HCT116 (cell line): ENCODE data around the gene GABRR3. TPM values are rescaled to one million over a fixed set of nuclear protein-coding genes. Genes with fewer than 3 reads are reported as not detected.

ENCODE experiments used
- ATAC-seq: fragments of 200-7000 bp; cut with Tn5 transposase; 2 replicates; pipeline ENCODE4 v1.9.1; 2020; ENCODE audit warnings: mild to moderate bottlenecking, moderate library complexity
- Bru-seq: library from RNA; stranded (reverse); fragments of 400-500 nt; gene quantifications from one replicate; lab custom pipeline; 2021; lab: Mats Ljungman, UMichigan
- BruChase-seq, 2 experiments: library from RNA; stranded (reverse); fragments of 400-500 nt; gene quantifications; one replicate each; lab custom pipeline; 2021; lab: Mats Ljungman, UMichigan
- BruUV-seq: library from RNA; stranded (reverse); fragments of 400-500 nt; replicated peaks from 2 replicates; lab custom pipeline; 2021; lab: Mats Ljungman, UMichigan
- CTCF ChIA-PET: fragments of 300-600 bp; sonication (Branson Sonifier 250); formaldehyde crosslinking; loops from one replicate; lab custom pipeline; 2021; ENCODE audit warnings: antibody characterized with exemption; lab: Charles Lee
- POLR2A ChIA-PET: fragments of 300-600, 350-600 bp; sonication (Branson Sonifier 250); formaldehyde crosslinking; loops from one replicate; lab custom pipeline; 2021; ENCODE audit warnings: antibody characterized with exemption; lab: Charles Lee
- RAD21 ChIA-PET, 2 experiments: fragments of 300-600 bp; sonication (Branson Sonifier 250); formaldehyde crosslinking; loops; one replicate each; lab custom pipeline; 2023; ENCODE audit warnings: low total read pairs in 2 of 2; ENCODE audit not compliant: uncharacterized antibody in 2 of 2, unreplicated experiment in 2 of 2, low non-redundant PET in 1 of 2; lab: Charles Lee
- DNase-seq: peaks from one replicate; pipeline ENCODE4 v3.0.0-alpha.2; 2010; ENCODE audit warnings: low read depth, low spot score
- H2AFZ ChIP-seq: fragments of 200-600 bp; shearing (Covaris generic), sonication (generic); 2 replicates; pipeline ENCODE4 v1.6.1; 2017; ENCODE audit warnings: low read depth, mixed run types, mixed read lengths, antibody characterized with exemption, low read length; ENCODE audit not compliant: poor library complexity, severe bottlenecking
- H3K27ac ChIP-seq: 2 replicates; pipeline ENCODE4 v1.5.1; 2012; ENCODE audit warnings: low read depth, low read length
- H3K27me3 ChIP-seq: fragments of 200-600 bp; sonication (generic); 2 replicates; pipeline ENCODE4 v1.6.1; 2016; ENCODE audit warnings: mixed run types, low read length, mixed read lengths; ENCODE audit not compliant: insufficient read depth
- H3K36me3 ChIP-seq, 2 experiments: fragments of 200-500 bp in 1 of 2; fragments of 200-600 bp in 1 of 2; sonication (Bioruptor generic) in 1 of 2; sonication (generic) in 1 of 2; 2 replicates each; pipeline versions ENCODE4 v1.5.1 to v1.6.1; 2014 to 2016; ENCODE audit warnings: low read length in 2 of 2, inconsistent platforms in 1 of 2, mixed read lengths in 1 of 2, mixed run types in 1 of 2; ENCODE audit not compliant: insufficient read depth in 2 of 2, control insufficient read depth in 1 of 2
- H3K4me1 ChIP-seq, 2 experiments: fragments of 200-600 bp in 1 of 2; sonication (generic) in 1 of 2; 2 replicates each; pipeline versions ENCODE4 v1.5.1 to v1.6.1; 2012 to 2017; ENCODE audit warnings: low read length in 2 of 2, inconsistent platforms in 1 of 2, mild to moderate bottlenecking in 1 of 2, mixed read lengths in 1 of 2, mixed run types in 1 of 2, moderate library complexity in 1 of 2; ENCODE audit not compliant: insufficient read depth in 2 of 2, control insufficient read depth in 1 of 2
- H3K4me2 ChIP-seq: fragments of 200-600 bp; sonication (generic); 2 replicates; pipeline ENCODE4 v1.6.1; 2017; ENCODE audit warnings: mixed run types, low read length, mixed read lengths
- H3K4me3 ChIP-seq, 2 experiments: fragments of 200-600 bp in 1 of 2; sonication (generic) in 1 of 2; replicated peaks in 1 of 2; 2 replicates each; pipeline ENCODE4 v1.5.1; 2011 to 2016; ENCODE audit warnings: low read length in 2 of 2, control low read depth in 1 of 2, low read depth in 1 of 2, mild to moderate bottlenecking in 1 of 2, mixed read lengths in 1 of 2, mixed run types in 1 of 2
- H3K79me2 ChIP-seq: fragments of 200-600 bp; sonication (generic); 2 replicates; pipeline ENCODE4 v1.6.1; 2017; ENCODE audit warnings: mild to moderate bottlenecking, mixed run types, low read length, moderate library complexity, mixed read lengths; ENCODE audit not compliant: insufficient read depth
- H3K9ac ChIP-seq: fragments of 200-600 bp; sonication (generic); 2 replicates; pipeline ENCODE4 v1.6.1; 2016; ENCODE audit warnings: low read length, mixed read lengths
- H3K9me2 ChIP-seq: fragments of 200-600 bp; sonication (generic), shearing (Covaris generic); 2 replicates; pipeline ENCODE4 v1.6.1; 2017; ENCODE audit warnings: mixed run types, mild to moderate bottlenecking, moderate library complexity; ENCODE audit not compliant: insufficient read depth
- H3K9me3 ChIP-seq, 2 experiments: fragments of 200-500 bp in 1 of 2; fragments of 200-600 bp in 1 of 2; sonication (Bioruptor generic) in 1 of 2; sonication (generic) in 1 of 2; 2 replicates each; pipeline ENCODE4 v1.6.1; 2014 to 2017; ENCODE audit warnings: low read length in 2 of 2, mixed read lengths in 2 of 2, inconsistent platforms in 1 of 2, low read depth in 1 of 2, mild to moderate bottlenecking in 1 of 2, mixed run types in 1 of 2, moderate library complexity in 1 of 2; ENCODE audit not compliant: control insufficient read depth in 1 of 2, insufficient read depth in 1 of 2
- H4K20me1 ChIP-seq: fragments of 200-600 bp; sonication (generic), shearing (Covaris generic); 2 replicates; pipeline ENCODE4 v1.6.1; 2017; ENCODE audit warnings: mixed run types, mild to moderate bottlenecking, moderate library complexity; ENCODE audit not compliant: insufficient read depth
- ATF3 ChIP-seq: IDR thresholded peaks from 2 replicates; pipeline ENCODE4 v1.6.1; 2012
- CBX3 ChIP-seq: IDR thresholded peaks from 2 replicates; pipeline ENCODE4 v1.6.1; 2012; ENCODE audit warnings: low read depth
- CEBPB ChIP-seq: IDR thresholded peaks from 2 replicates; pipeline ENCODE4 v1.6.1; 2012; ENCODE audit warnings: low read depth
- ELF1 ChIP-seq: IDR thresholded peaks from 2 replicates; pipeline ENCODE4 v1.6.1; 2012; ENCODE audit warnings: low read depth, borderline replicate concordance
- EZH2phosphoT487 ChIP-seq: fragments of 200-600 bp; IDR thresholded peaks from 2 replicates; pipeline ENCODE4 v1.6.1; 2018; ENCODE audit warnings: antibody characterized with exemption, borderline replicate concordance
- POLR2AphosphoS5 ChIP-seq: IDR thresholded peaks from 2 replicates; pipeline ENCODE4 v1.6.1; 2011; ENCODE audit warnings: mild to moderate bottlenecking, low read depth, low read length, moderate library complexity
- REST ChIP-seq: IDR thresholded peaks from 2 replicates; pipeline ENCODE4 v1.6.1; 2012; ENCODE audit warnings: low read depth
- SIN3A ChIP-seq: IDR thresholded peaks from 2 replicates; pipeline ENCODE4 v1.6.1; 2012; ENCODE audit warnings: low read depth
- ZFX ChIP-seq: fragments of 450-650 bp; IDR thresholded peaks from 2 replicates; pipeline ENCODE4 v1.6.1; 2017
- ZNF274 ChIP-seq: fragments of 200-500 bp; sonication (Bioruptor generic); IDR thresholded peaks from 2 replicates; pipeline ENCODE4 v1.6.1; 2014; ENCODE audit warnings: mild to moderate bottlenecking, low read depth, low read length, inconsistent platforms
- intact Hi-C: fragments of 100-400 bp; cut with micrococcal nuclease; formaldehyde crosslinking; loops from 2 replicates; pipeline ENCODE4 v1.10.0; 2022
- long read RNA-seq: library from polyadenylated mRNA; unstranded; transcript quantifications from one replicate; pipeline ENCODE4 v2.0.0, GENCODE V29; 2021; ENCODE audit not compliant: unreplicated experiment
- polyA plus RNA-seq: library from polyadenylated mRNA; unstranded; fragments of >200 nt; gene quantifications from 2 replicates; pipeline ENCODE4 v1.2.1, GENCODE V29; 2012; ENCODE audit warnings: missing spikeins
- total RNA-seq: library from RNA; stranded (reverse); gene quantifications from one replicate; pipeline ENCODE4 v1.2.1, GENCODE V29; 2021; ENCODE audit not compliant: unreplicated experiment
- TF ChIP-seq, protein P1 (sequence below): IDR thresholded peaks from 2 replicates; pipeline ENCODE4 v1.6.1; 2011; ENCODE audit warnings: mild to moderate bottlenecking, low read length, moderate library complexity; ENCODE audit not compliant: insufficient replicate concordance; ENCODE audit errors: extremely low read depth

Gene GABRR3
- total RNA-seq (not detected), Bru-seq, nascent RNA (not detected), BruChase-seq, experiment 1, labeled RNA remaining after a 6-hour chase (percentile 2 among the genes with signal in this experiment), BruChase-seq, experiment 2, labeled RNA remaining after a 2-hour chase (not detected)
- not detected in 2 replicates for polyA plus RNA-seq
- long read RNA-seq, result 0 reads

GRCh38 chr3:98035208-98035607 is at the start of gene GABRR3:
Gene GABRR3, minus strand, starts transcription at chr3:98035315. Its CDS starts 328 bp downstream, at chr3:98034987.
- no peaks in the 10 kb centered on the region for H3K79me2 ChIP-seq
- ChIA-PET RAD21 (no interaction called here), CTCF (no interaction called here), POLR2A (no interaction called here)
- no peaks in the 10 kb centered on the region for H3K27me3 ChIP-seq
- H4K20me1 ChIP-seq, result no peaks in the 10 kb centered on the region
- ATAC-seq (no peak), DNase-seq (no peak)
- no peaks in the 10 kb centered on the region; the same call in 1 of the 2 replicates for H3K9me2 ChIP-seq
- H3K9ac ChIP-seq, result no peak within 1 kb of the TSS
- H3K4me3 ChIP-seq, result no peak within 1 kb of the TSS
- intact Hi-C loops, result loop anchor here (5.0 kb wide), 1 partner anchor 782 kb away; no protein-coding TSS in a partner anchor
- no peaks in the 10 kb centered on the region for H3K9me3 ChIP-seq
- no peak within 1 kb of the TSS for H2AFZ ChIP-seq
- H3K36me3 ChIP-seq, result no peaks in the 10 kb centered on the region
- H3K4me1 ChIP-seq, result peaks cover 0 to 8% of the 10 kb centered on the region in 2 experiments; a peak in 2 of 4 replicates
- no peak within 1 kb of the TSS for H3K4me2 ChIP-seq
- no TSS peak for BruUV-seq
- no peak within 1 kb of the TSS for H3K27ac ChIP-seq
- TF ChIP-seq ZFX, result no peak
- no peak for TF ChIP-seq SIN3A
- TF ChIP-seq, protein P1, sequence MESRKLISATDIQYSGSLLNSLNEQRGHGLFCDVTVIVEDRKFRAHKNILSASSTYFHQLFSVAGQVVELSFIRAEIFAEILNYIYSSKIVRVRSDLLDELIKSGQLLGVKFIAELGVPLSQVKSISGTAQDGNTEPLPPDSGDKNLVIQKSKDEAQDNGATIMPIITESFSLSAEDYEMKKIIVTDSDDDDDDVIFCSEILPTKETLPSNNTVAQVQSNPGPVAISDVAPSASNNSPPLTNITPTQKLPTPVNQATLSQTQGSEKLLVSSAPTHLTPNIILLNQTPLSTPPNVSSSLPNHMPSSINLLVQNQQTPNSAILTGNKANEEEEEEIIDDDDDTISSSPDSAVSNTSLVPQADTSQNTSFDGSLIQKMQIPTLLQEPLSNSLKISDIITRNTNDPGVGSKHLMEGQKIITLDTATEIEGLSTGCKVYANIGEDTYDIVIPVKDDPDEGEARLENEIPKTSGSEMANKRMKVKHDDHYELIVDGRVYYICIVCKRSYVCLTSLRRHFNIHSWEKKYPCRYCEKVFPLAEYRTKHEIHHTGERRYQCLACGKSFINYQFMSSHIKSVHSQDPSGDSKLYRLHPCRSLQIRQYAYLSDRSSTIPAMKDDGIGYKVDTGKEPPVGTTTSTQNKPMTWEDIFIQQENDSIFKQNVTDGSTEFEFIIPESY, result no peak
- TF ChIP-seq POLR2AphosphoS5, result no peak
- no peak for TF ChIP-seq CBX3
- TF ChIP-seq CEBPB, result no peak

GRCh38 chr3:98073486-98073885 is 38.4 kb upstream of the GABRR3 start:
- RAD21 ChIA-PET, result no interaction called here
- intact Hi-C loops, result no loop called here
- no peak for TF ChIP-seq ELF1
- TF ChIP-seq ATF3, result no peak
- no peak for TF ChIP-seq EZH2phosphoT487
- TF ChIP-seq ZNF274, result no peak
- no peak for TF ChIP-seq CEBPB
- TF ChIP-seq REST, result no peak

More at GRCh38 chr3:98073486-98073885, 38.4 kb upstream of the GABRR3 start:
- Histone ChIP-seq H3K9me3 (no peaks in the 10 kb centered on the region), H3K36me3 (no peaks in the 10 kb centered on the region), H4K20me1 (no peaks in the 10 kb centered on the region), H2AFZ (no peak overlapping the region), H3K9ac (no peak overlapping the region), H3K4me2 (no peak overlapping the region), H3K27me3 (0 out of 2 replicates have a peak, but pooled peaks cover 3% of the 10 kb centered on the region), H3K4me3 (no peak overlapping the region), H3K9me2 (no peaks in the 10 kb centered on the region), H3K79me2 (no peaks in the 10 kb centered on the region), H3K4me1 (no peaks in the 10 kb centered on the region), H3K27ac (no peak overlapping the region)
- BruUV-seq, result no TSS peak
- ChIA-PET POLR2A (no interaction called here), CTCF (no interaction called here)
- no peak for ATAC-seq
- DNase-seq, result no peak
